GM12878 (cell line): ENCODE measurements around the gene TLR5. TPM values are rescaled to one million over a fixed set of nuclear protein-coding genes. Genes with fewer than 3 reads are reported as not detected.

Source experiments
- ATAC-seq: fragments of 200-7000 bp; cut with Tn5 transposase; 3 replicates; pipeline ENCODE4 v1.9.1; 2020; ENCODE audit warnings: mild to moderate bottlenecking, moderate library complexity
- BruUV-seq: library from RNA; stranded (reverse); fragments of 400-500 nt; replicated peaks from 2 replicates; lab custom pipeline; 2021; lab: Mats Ljungman, UMichigan
- CTCF ChIA-PET: fragments of 300-600 bp; sonication (Branson Sonifier 250); formaldehyde crosslinking; extraction: SDS; loops from one replicate; lab custom pipeline; 2021; ENCODE audit warnings: inconsistent platforms; lab: Yijun Ruan, JAX
- POLR2A ChIA-PET: fragments of 350-600 bp; formaldehyde crosslinking; extraction: SDS; loops from one replicate; lab custom pipeline; 2021; ENCODE audit warnings: inconsistent platforms; lab: Charles Lee
- RAD21 ChIA-PET: fragments of 300-600 bp; sonication (Branson Sonifier 250); formaldehyde crosslinking; loops from one replicate; lab custom pipeline; 2023; ENCODE audit warnings: antibody characterized with exemption; ENCODE audit not compliant: unreplicated experiment; lab: Charles Lee
- SMC1A ChIA-PET: fragments of 300-600 bp; sonication (Branson Sonifier 250); formaldehyde crosslinking; loops from one replicate; lab custom pipeline; 2023; ENCODE audit not compliant: unreplicated experiment, uncharacterized antibody; lab: Charles Lee
- DNase-seq: peaks from one replicate; pipeline ENCODE4 v3.0.0-alpha.2; 2011; ENCODE audit warnings: low read depth, low spot score
- FAIRE-seq: peaks from 3 replicates; lab custom pipeline; 2011; peaks lifted over from hg19 to GRCh38; lab: Jason Lieb, UNC
- H2AFZ ChIP-seq: 2 replicates; pipeline ENCODE4 v1.6.0; 2011; ENCODE audit warnings: low read depth, low read length, control low read depth; ENCODE audit not compliant: control insufficient read depth
- H3K27ac ChIP-seq: 2 replicates; pipeline ENCODE4 v1.5.1; 2011; ENCODE audit warnings: control low read depth; ENCODE audit not compliant: control insufficient read depth, insufficient read depth
- H3K27me3 ChIP-seq, 2 experiments: replicated peaks in 1 of 2; 2 replicates each; pipeline versions ENCODE4 v1.6.0 to v1.6.1; 2011; ENCODE audit warnings: low read length in 1 of 2; ENCODE audit not compliant: control insufficient read depth in 2 of 2, insufficient read depth in 2 of 2
- H3K36me3 ChIP-seq, 2 experiments: 2 replicates each; pipeline ENCODE4 v1.5.1; 2011; ENCODE audit warnings: low read length in 1 of 2; ENCODE audit not compliant: control insufficient read depth in 2 of 2, insufficient read depth in 2 of 2
- H3K4me1 ChIP-seq: 2 replicates; pipeline ENCODE4 v1.6.1; 2011; ENCODE audit warnings: mild to moderate bottlenecking, low read length, moderate library complexity, mixed read lengths; ENCODE audit not compliant: control insufficient read depth, insufficient read depth
- H3K4me2 ChIP-seq: 2 replicates; pipeline ENCODE4 v1.6.0; 2011; ENCODE audit warnings: control low read depth; ENCODE audit not compliant: control insufficient read depth, insufficient read depth
- H3K4me3 ChIP-seq: fragments of 200-600 bp; sonication (generic); 2 replicates; pipeline ENCODE4 v1.5.1; 2016
- H3K79me2 ChIP-seq: 2 replicates; pipeline ENCODE4 v1.6.0; 2011; ENCODE audit warnings: low read length; ENCODE audit not compliant: control insufficient read depth, insufficient read depth
- H3K9ac ChIP-seq: 2 replicates; pipeline ENCODE4 v1.8.0; 2011; ENCODE audit warnings: low read length, control low read depth, mixed read lengths; ENCODE audit not compliant: control insufficient read depth, insufficient read depth
- H3K9me3 ChIP-seq: replicated peaks from 3 replicates; pipeline ENCODE4 v1.5.1; 2011; ENCODE audit warnings: mild to moderate bottlenecking, low read length; ENCODE audit not compliant: control insufficient read depth, insufficient read depth
- H4K20me1 ChIP-seq: 2 replicates; pipeline ENCODE4 v1.6.0; 2011; ENCODE audit not compliant: control insufficient read depth, insufficient read depth
- BCL11A ChIP-seq: IDR thresholded peaks from 2 replicates; pipeline ENCODE4 v1.6.1; 2011; ENCODE audit warnings: low read depth, low read length
- E2F8 ChIP-seq: fragments of 450-650 bp; IDR thresholded peaks from 2 replicates; pipeline ENCODE4 v1.6.1; 2018; ENCODE audit warnings: mild to moderate bottlenecking, low read depth, moderate library complexity; ENCODE audit not compliant: partially characterized antibody
- ESRRA ChIP-seq: IDR thresholded peaks from 2 replicates; pipeline ENCODE4 v1.6.1; 2012; ENCODE audit warnings: mild to moderate bottlenecking, low read length, improper control_type of control experiment
- GATAD2B ChIP-seq: fragments of 450-650 bp; conservative IDR thresholded peaks from 2 replicates; pipeline ENCODE4 v1.6.1; 2017; ENCODE audit warnings: low read depth, mild to moderate bottlenecking, moderate library complexity
- IKZF1 ChIP-seq: fragments of 450-650 bp; conservative IDR thresholded peaks from 2 replicates; pipeline ENCODE4 v1.6.1; 2017; ENCODE audit warnings: antibody characterized with exemption, mild to moderate bottlenecking
- POLR2AphosphoS5 ChIP-seq: IDR thresholded peaks from 2 replicates; pipeline ENCODE4 v1.6.1; 2011; ENCODE audit warnings: mild to moderate bottlenecking, low read length, inconsistent platforms
- RAD21 ChIP-seq: IDR thresholded peaks from 2 replicates; pipeline ENCODE4 v1.6.1; 2011; ENCODE audit warnings: mild to moderate bottlenecking, low read depth, low read length, moderate library complexity; ENCODE audit not compliant: insufficient read depth
- RB1 ChIP-seq: fragments of 450-650 bp; formaldehyde crosslinking; IDR thresholded peaks from 2 replicates; pipeline ENCODE4 v1.6.1; 2017; ENCODE audit warnings: mild to moderate bottlenecking, borderline replicate concordance
- RELA ChIP-seq: fragments of 450-650 bp; IDR thresholded peaks from 2 replicates; pipeline ENCODE4 v1.8.0; 2014; ENCODE audit warnings: borderline replicate concordance; ENCODE audit not compliant: partially characterized antibody
- YBX1 ChIP-seq: fragments of 450-650 bp; IDR thresholded peaks from 2 replicates; pipeline ENCODE4 v1.6.1; 2016; ENCODE audit warnings: antibody characterized with exemption
- ZNF217 ChIP-seq: fragments of 450-650 bp; IDR thresholded peaks from 2 replicates; pipeline ENCODE4 v1.6.1; 2017; ENCODE audit warnings: antibody characterized with exemption, mild to moderate bottlenecking
- ZZZ3 ChIP-seq: IDR thresholded peaks from 2 replicates; pipeline ENCODE4 v1.6.1; 2011; ENCODE audit warnings: low read depth; ENCODE audit not compliant: control insufficient read depth, insufficient read length
- WGBS: methylation state at CpG from one replicate; pipeline ENCODE4 v1.1.6; 2016; ENCODE audit warnings: low lambda C conversion rate; ENCODE audit not compliant: insufficient replicate concordance, insufficient coverage; ENCODE audit errors: missing lambda C conversion rate; 5-methylcytosine and 5-hydroxymethylcytosine counted together
- in situ Hi-C: fragments of 300-500 bp; cut with MboI; formaldehyde crosslinking; loops from 9 replicates; pipeline ENCODE4 v1.14.3; 2018; ENCODE audit warnings: mixed read lengths
- intact Hi-C: fragments of 100-400 bp; cut with micrococcal nuclease; formaldehyde crosslinking; loops from one replicate; pipeline ENCODE4 v1.14.2; 2022; ENCODE audit not compliant: unreplicated experiment
- polyA plus RNA-seq, 11 experiments: library from polyadenylated mRNA; depleted of rRNA in 4 of 11; unstranded in 6 of 11; stranded (reverse) in 5 of 11; fragments of >200 nt; fragmentation: Nextera tagmentation in 4 of 11; fragmentation: Illumina TruSeq in 1 of 11; extraction: Ambion mirVana in 4 of 11; extraction: Trizol in 1 of 11; gene quantifications; 1 replicate in 1 of 11; 2 replicates in 10 of 11; pipeline versions ENCODE4 v1.2.1 to v1.2.3, GENCODE V29; 2011 to 2016; ENCODE audit warnings: inconsistent platforms in 2 of 11, missing spikeins in 2 of 11, low read depth in 1 of 11
- total RNA-seq, 4 experiments: library from RNA; depleted of rRNA in 3 of 4; stranded (reverse); fragments of >200 nt in 3 of 4; fragmentation: Illumina TruSeq in 1 of 4; extraction: Trizol in 1 of 4; gene quantifications; 2 replicates each; pipeline versions ENCODE4 v1.2.1 to v1.2.3, GENCODE V29; 2013 to 2021
- TF ChIP-seq, protein P1 (sequence below), 3 experiments: IDR thresholded peaks in 2 of 3; conservative IDR thresholded peaks in 1 of 3; 2 replicates each; pipeline ENCODE4 v1.5.1; 2011; ENCODE audit warnings: low read depth in 3 of 3, low read length in 3 of 3, mild to moderate bottlenecking in 3 of 3, control low read depth in 2 of 3, moderate library complexity in 2 of 3, inconsistent platforms in 1 of 3, mixed read lengths in 1 of 3; ENCODE audit not compliant: control insufficient read depth in 2 of 3, insufficient read depth in 1 of 3; ENCODE audit errors: extremely low read depth in 1 of 3
- TF ChIP-seq, protein P2 (sequence below): IDR thresholded peaks from 2 replicates; pipeline ENCODE4 v1.6.1; 2012; ENCODE audit warnings: low read depth, low read length, improper control_type of control experiment
- TF ChIP-seq, protein P3 (sequence below): fragments of 450-650 bp; IDR thresholded peaks from 2 replicates; pipeline ENCODE4 v1.6.1; 2017; ENCODE audit warnings: mild to moderate bottlenecking

Gene TLR5
- total and polyA plus RNA-seq, 10 of the 15 experiments (the other 5 are each of a cell fraction or from before 2014, with no cell fraction given): 0.34 to 5.3 (median 0.79) TPM

GRCh38 chr1:223129229-223129901, 13.7 kb downstream of the TLR5 start:
- H3K4me2 ChIP-seq: 0 out of 2 replicates have a peak overlapping the region, but pooled peaks have one; percentile 20
- 23% methylated on average over 34 of the region's 37 CpGs for WGBS
- H2AFZ ChIP-seq: peak overlapping the region; percentile 35; the same call in 1 of the 2 replicates
- TF ChIP-seq, protein P1, sequence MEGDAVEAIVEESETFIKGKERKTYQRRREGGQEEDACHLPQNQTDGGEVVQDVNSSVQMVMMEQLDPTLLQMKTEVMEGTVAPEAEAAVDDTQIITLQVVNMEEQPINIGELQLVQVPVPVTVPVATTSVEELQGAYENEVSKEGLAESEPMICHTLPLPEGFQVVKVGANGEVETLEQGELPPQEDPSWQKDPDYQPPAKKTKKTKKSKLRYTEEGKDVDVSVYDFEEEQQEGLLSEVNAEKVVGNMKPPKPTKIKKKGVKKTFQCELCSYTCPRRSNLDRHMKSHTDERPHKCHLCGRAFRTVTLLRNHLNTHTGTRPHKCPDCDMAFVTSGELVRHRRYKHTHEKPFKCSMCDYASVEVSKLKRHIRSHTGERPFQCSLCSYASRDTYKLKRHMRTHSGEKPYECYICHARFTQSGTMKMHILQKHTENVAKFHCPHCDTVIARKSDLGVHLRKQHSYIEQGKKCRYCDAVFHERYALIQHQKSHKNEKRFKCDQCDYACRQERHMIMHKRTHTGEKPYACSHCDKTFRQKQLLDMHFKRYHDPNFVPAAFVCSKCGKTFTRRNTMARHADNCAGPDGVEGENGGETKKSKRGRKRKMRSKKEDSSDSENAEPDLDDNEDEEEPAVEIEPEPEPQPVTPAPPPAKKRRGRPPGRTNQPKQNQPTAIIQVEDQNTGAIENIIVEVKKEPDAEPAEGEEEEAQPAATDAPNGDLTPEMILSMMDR (IDR thresholded peaks at IDR 0.05 in 2 of 3, conservative IDR thresholded peaks at IDR 0.05 in 1 of 3; ENCODE audit: control insufficient read depth in 2 of 3, extremely low read depth in 1 of 3, insufficient read depth in 1 of 3, low read depth in 3 of 3, low read length in 3 of 3): peak; percentile 71 to 94 (median 80)
- TF ChIP-seq ZZZ3 (no peak), RB1 (0 out of 2 replicates have a peak, but pooled peaks have one; percentile 36), E2F8 (no peak), GATAD2B (no peak), ESRRA (no peak), YBX1 (no peak), POLR2AphosphoS5 (no peak), ZNF217 (no peak), RELA (peak; percentile 40), BCL11A (no peak), RAD21 (peak; percentile 35; the same call in 1 of the 2 replicates), IKZF1 (peak; percentile 33)
- TF ChIP-seq, protein P2, sequence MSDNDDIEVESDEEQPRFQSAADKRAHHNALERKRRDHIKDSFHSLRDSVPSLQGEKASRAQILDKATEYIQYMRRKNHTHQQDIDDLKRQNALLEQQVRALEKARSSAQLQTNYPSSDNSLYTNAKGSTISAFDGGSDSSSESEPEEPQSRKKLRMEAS: no peak
- TF ChIP-seq, protein P3, sequence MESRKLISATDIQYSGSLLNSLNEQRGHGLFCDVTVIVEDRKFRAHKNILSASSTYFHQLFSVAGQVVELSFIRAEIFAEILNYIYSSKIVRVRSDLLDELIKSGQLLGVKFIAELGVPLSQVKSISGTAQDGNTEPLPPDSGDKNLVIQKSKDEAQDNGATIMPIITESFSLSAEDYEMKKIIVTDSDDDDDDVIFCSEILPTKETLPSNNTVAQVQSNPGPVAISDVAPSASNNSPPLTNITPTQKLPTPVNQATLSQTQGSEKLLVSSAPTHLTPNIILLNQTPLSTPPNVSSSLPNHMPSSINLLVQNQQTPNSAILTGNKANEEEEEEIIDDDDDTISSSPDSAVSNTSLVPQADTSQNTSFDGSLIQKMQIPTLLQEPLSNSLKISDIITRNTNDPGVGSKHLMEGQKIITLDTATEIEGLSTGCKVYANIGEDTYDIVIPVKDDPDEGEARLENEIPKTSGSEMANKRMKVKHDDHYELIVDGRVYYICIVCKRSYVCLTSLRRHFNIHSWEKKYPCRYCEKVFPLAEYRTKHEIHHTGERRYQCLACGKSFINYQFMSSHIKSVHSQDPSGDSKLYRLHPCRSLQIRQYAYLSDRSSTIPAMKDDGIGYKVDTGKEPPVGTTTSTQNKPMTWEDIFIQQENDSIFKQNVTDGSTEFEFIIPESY: 0 out of 2 replicates have a peak, but pooled peaks have one; percentile 32

More at GRCh38 chr1:223129229-223129901, 13.7 kb downstream of the TLR5 start:
- H3K27ac ChIP-seq: no peak overlapping the region
- H3K9ac ChIP-seq: no peak overlapping the region
- RAD21 ChIA-PET: interaction anchor here (0.7 to 5.4 kb wide), 3 partner anchors 51 to 116 kb away, joined by 3 to 83 read pairs (median 4); no protein-coding TSS in a partner anchor
- no peaks in the 10 kb centered on the region for H3K9me3 ChIP-seq
- no peak overlapping the region for H3K4me3 ChIP-seq
- POLR2A ChIA-PET: no interaction called here
- no peaks in the 10 kb centered on the region for H3K79me2 ChIP-seq
- H4K20me1 ChIP-seq: no peaks in the 10 kb centered on the region
- ATAC-seq: peak; percentile 87
- no peak for FAIRE-seq
- BruUV-seq: no TSS peak
- H3K27me3 ChIP-seq: peaks cover 0 to 12% of the 10 kb centered on the region in 2 experiments; a peak in 1 of 4 replicates
- in situ Hi-C loops: loop anchor here (25.0 kb wide), 1 partner anchor 1208 kb away; the partner anchor contains the start of gene NVL
- H3K4me1 ChIP-seq: no peaks in the 10 kb centered on the region
- H3K36me3 ChIP-seq: no peaks in the 10 kb centered on the region; a peak in 1 of 4 replicates
- intact Hi-C loops: loop anchor here (10.0 kb wide), 1 partner anchor 665 kb away; no protein-coding TSS in a partner anchor
- SMC1A ChIA-PET: interaction anchor here (1.0 to 2.2 kb wide), 6 partner anchors 11 to 121 kb away, joined by 3 to 6 read pairs (median 4); no protein-coding TSS in a partner anchor
- CTCF ChIA-PET: interaction anchor here (0.9 to 17.0 kb wide), 25 partner anchors 8 to 496 kb away, joined by 3 to 406 read pairs (median 4); partner anchors contain the start of gene TLR5
- no peak for DNase-seq
